GM18505 (cell line): ENCODE data around the gene HES2.
"Not testable (repeated sequence)": the region's sequence is repeated elsewhere in the genome, so short reads cannot be mapped to it uniquely, and the experiment has no call there.

Experiments
- ATAC-seq: cut with Tn5 transposase; IDR thresholded peaks from one replicate; pipeline ENCODE4 v1.9.1; 2021; ENCODE audit not compliant: unreplicated experiment
- POLR2A ChIP-seq: IDR thresholded peaks from 4 replicates; pipeline ENCODE4 v1.6.1; 2011; ENCODE audit warnings: borderline replicate concordance; ENCODE audit not compliant: insufficient read depth, insufficient read length; ENCODE audit errors: extremely low read depth

The HES2 gene

GRCh38 chr1:6448749-6449631 is 29.3 kb upstream of the HES2 start:
- ATAC-seq: no peak
- TF ChIP-seq POLR2A: no peak

- no peak for ATAC-seq
- no peak for TF ChIP-seq POLR2A
These were observed 28.4 kb upstream of the HES2 start for GRCh38 chr1:6447818-6448748.

GRCh38 chr1:6447016-6447817 is 27.5 kb upstream of the HES2 start:
- no peak for TF ChIP-seq POLR2A
- no peak for ATAC-seq

GRCh38 chr1:6446665-6447015 is 26.9 kb upstream of the HES2 start:
- no peak for TF ChIP-seq POLR2A
- ATAC-seq: no peak

- ATAC-seq: not testable (repeated sequence)
These were observed 26.2 kb upstream of the HES2 start for GRCh38 chr1:6445929-6446328.

- no peak for TF ChIP-seq POLR2A
These were observed 25.5 kb upstream of the HES2 start for GRCh38 chr1:6445062-6445763.

GRCh38 chr1:6444377-6444776 is 24.7 kb upstream of the HES2 start:
- no peak for TF ChIP-seq POLR2A
- ATAC-seq: no peak

More at GRCh38 chr1:6445062-6445763, 25.5 kb upstream of the HES2 start:
- no peak for ATAC-seq

GRCh38 chr1:6443339-6444115 is 23.8 kb upstream of the HES2 start:
- no peak for TF ChIP-seq POLR2A
- ATAC-seq: no peak

GRCh38 chr1:6441586-6441985 is 21.9 kb upstream of the HES2 start:
- TF ChIP-seq POLR2A: no peak
- no peak for ATAC-seq

GRCh38 chr1:6440198-6441126 is 20.7 kb upstream of the HES2 start:
- no peak for TF ChIP-seq POLR2A
- ATAC-seq: no peak

- no peak for ATAC-seq
- no peak for TF ChIP-seq POLR2A
These were observed 18.4 kb upstream of the HES2 start for GRCh38 chr1:6438047-6438525.

- not testable (repeated sequence) for ATAC-seq
These were observed 17.4 kb upstream of the HES2 start for GRCh38 chr1:6437012-6437700.

- ATAC-seq: not testable (repeated sequence)
These were observed 16.6 kb upstream of the HES2 start for GRCh38 chr1:6436277-6436676.
